T-cell (primary cell): ENCODE measurements around the gene CST4. TPM values are rescaled to one million over a fixed set of nuclear protein-coding genes. Genes with fewer than 3 reads are reported as not detected.
"Not testable (repeated sequence)": the region's sequence is repeated elsewhere in the genome, so short reads cannot be mapped to it uniquely, and the experiment has no call there.

Source experiments
- ATAC-seq, 4 experiments: fragments of 200-7000 bp in 3 of 4; fragments of 150-1000 bp in 1 of 4; cut with Tn5 transposase; replicated peaks in 1 of 4; 1 replicate in 3 of 4; 2 replicates in 1 of 4; pipeline ENCODE4 v1.10.0; 2021; ENCODE audit warnings: moderate library complexity in 3 of 4, mild to moderate bottlenecking in 2 of 4, moderate number of reproducible peaks in 1 of 4
- CTCF ChIA-PET, 2 donors: fragments of 300-600 bp; sonication (Branson Sonifier 250); formaldehyde crosslinking; loops; one replicate each; lab custom pipeline; 2022; ENCODE audit warnings: antibody characterized with exemption in 2 of 2; lab: Charles Lee
- POLR2A ChIA-PET, 2 donors: fragments of 300-600 bp; sonication (Branson Sonifier 250); formaldehyde crosslinking; loops; one replicate each; lab custom pipeline; 2022; ENCODE audit warnings: antibody characterized with exemption in 2 of 2; lab: Charles Lee
- DNase-seq, 35 experiments: peaks; one replicate each; pipeline versions ENCODE4 v3.0.0 to v3.0.0-alpha.2; 2013 to 2023
- H3K27ac ChIP-seq: one replicate; pipeline ENCODE4 v1.5.1; 2013; ENCODE audit warnings: low read length
- H3K27me3 ChIP-seq, 2 experiments: replicated peaks in 1 of 2; 1 replicate in 1 of 2; 2 replicates in 1 of 2; pipeline versions ENCODE4 v1.6.1 to v1.7.0; 2013; ENCODE audit warnings: low read length in 1 of 2, mixed read lengths in 1 of 2; ENCODE audit not compliant: control insufficient read depth in 2 of 2, insufficient read depth in 2 of 2; ENCODE audit errors: extremely low read depth in 1 of 2
- H3K36me3 ChIP-seq, 2 donors: 1 replicate in 1 of 2; 2 replicates in 1 of 2; pipeline versions ENCODE4 v1.6.1 to v1.7.0; 2013; ENCODE audit warnings: low read length in 1 of 2; ENCODE audit not compliant: control insufficient read depth in 2 of 2, insufficient read depth in 1 of 2; ENCODE audit errors: extremely low read depth in 1 of 2
- H3K4me1 ChIP-seq, 2 experiments: 1 replicate in 1 of 2; 2 replicates in 1 of 2; pipeline versions ENCODE4 v1.6.1 to v1.7.0; 2013; ENCODE audit warnings: low read length in 2 of 2, mixed read lengths in 1 of 2; ENCODE audit not compliant: insufficient read depth in 2 of 2, control insufficient read depth in 1 of 2; ENCODE audit errors: extremely low read depth in 1 of 2
- H3K4me3 ChIP-seq, 2 donors: 1 replicate in 1 of 2; 2 replicates in 1 of 2; pipeline versions ENCODE4 v1.5.1 to v1.7.0; 2013; ENCODE audit warnings: mild to moderate bottlenecking in 2 of 2, low read length in 1 of 2, moderate library complexity in 1 of 2; ENCODE audit not compliant: control insufficient read depth in 1 of 2; ENCODE audit errors: extremely low read depth in 1 of 2
- H3K9me3 ChIP-seq: 2 replicates; pipeline ENCODE4 v1.7.0; 2013
- H3K27ac Mint-ChIP-seq, 2 donors: one replicate each; pipeline ENCODE4 v1.8.0; 2020 to 2021; ENCODE audit warnings: mild to moderate bottlenecking in 2 of 2, mixed read lengths in 2 of 2
- H3K27me3 Mint-ChIP-seq, 2 donors: one replicate each; pipeline ENCODE4 v1.8.0; 2021 to 2022; ENCODE audit warnings: mixed read lengths in 2 of 2
- H3K36me3 Mint-ChIP-seq: one replicate; pipeline ENCODE4 v1.8.0; 2021; ENCODE audit warnings: mixed read lengths
- H3K4me1 Mint-ChIP-seq, 3 donors: one replicate each; pipeline ENCODE4 v1.8.0; 2020 to 2022; ENCODE audit warnings: mixed read lengths in 3 of 3, mild to moderate bottlenecking in 1 of 3
- H3K4me3 Mint-ChIP-seq, 3 donors: one replicate each; pipeline ENCODE4 v1.8.0; 2020 to 2022; ENCODE audit warnings: mild to moderate bottlenecking in 3 of 3, mixed read lengths in 3 of 3, moderate library complexity in 3 of 3
- H3K9me3 Mint-ChIP-seq, 3 donors: one replicate each; pipeline ENCODE4 v1.8.0; 2020 to 2022; ENCODE audit warnings: mixed read lengths in 3 of 3
- WGBS: methylation state at CpG from one replicate; pipeline ENCODE4 v1.1.5; 2013; ENCODE audit warnings: missing lambda C conversion rate; ENCODE audit not compliant: insufficient coverage; 5-methylcytosine and 5-hydroxymethylcytosine counted together
- total RNA-seq, 35 experiments: library from RNA in 6 of 35; stranded (reverse) in 6 of 35; fragments of 120-200 nt in 1 of 35; gene quantifications; one replicate each; pipeline versions ENCODE4 v1.2.1 to v1.2.4 and lab custom pipeline; 2013 to 2026

The CST4 gene
- total RNA-seq = not detected
- total RNA-seq (2013) = not detected
- total RNA-seq (lab: John Stamatoyannopoulos, UW) = 0 reads per million in 29 experiments

GRCh38 chr20:23688684-23689398, at the start of gene CST4:
Gene CST4, minus strand, starts transcription at chr20:23689038. Its CDS starts 69 bp downstream, at chr20:23688969.
- H3K4me3 Mint-ChIP-seq, H3K9me3 ChIP-seq, H3K4me3 ChIP-seq, H3K4me1 Mint-ChIP-seq, H3K4me1 ChIP-seq, H3K9me3 Mint-ChIP-seq, POLR2A ChIA-PET, H3K36me3 Mint-ChIP-seq, H3K27ac Mint-ChIP-seq, CTCF ChIA-PET, H3K36me3 ChIP-seq, ATAC-seq, H3K27ac ChIP-seq, DNase-seq: not testable (repeated sequence)
- peaks cover 0 to 30% of the 10 kb centered on the region in 2 experiments for H3K27me3 ChIP-seq
- peaks cover 10 to 16% of the 10 kb centered on the region in 2 donors for H3K27me3 Mint-ChIP-seq
- 70% methylated on average over 3 of the region's 12 CpGs for WGBS

GRCh38 chr20:23735391-23735790, 46.6 kb upstream of the CST4 start:
- H3K9me3 ChIP-seq, H3K36me3 Mint-ChIP-seq, CTCF ChIA-PET, H3K27ac ChIP-seq, ATAC-seq, H3K4me1 ChIP-seq, DNase-seq, H3K9me3 Mint-ChIP-seq, H3K4me3 Mint-ChIP-seq, H3K36me3 ChIP-seq, H3K4me3 ChIP-seq, H3K4me1 Mint-ChIP-seq, H3K27me3 ChIP-seq, H3K27ac Mint-ChIP-seq: not testable (repeated sequence)
- 48% methylated on average over 2 of the region's 3 CpGs for WGBS
- H3K27me3 Mint-ChIP-seq = peaks cover 19% of the 10 kb centered on the region in 2 donors
- POLR2A ChIA-PET = interaction anchor here in 1 of 2 donors (0.5 kb wide), 1 partner anchor 1341 kb away, joined by 12 read pairs; no protein-coding TSS in a partner anchor

- CTCF ChIA-PET, H3K9me3 ChIP-seq, H3K27me3 ChIP-seq, H3K4me3 ChIP-seq, H3K27ac ChIP-seq, H3K4me3 Mint-ChIP-seq, H3K9me3 Mint-ChIP-seq, H3K4me1 ChIP-seq, H3K36me3 ChIP-seq, H3K4me1 Mint-ChIP-seq, H3K36me3 Mint-ChIP-seq, DNase-seq, ATAC-seq, H3K27ac Mint-ChIP-seq: not testable (repeated sequence)
- peaks cover 19% of the 10 kb centered on the region in 2 donors for H3K27me3 Mint-ChIP-seq
- POLR2A ChIA-PET = interaction anchor here in 1 of 2 donors (0.5 kb wide), 1 partner anchor 1341 kb away, joined by 12 read pairs; no protein-coding TSS in a partner anchor
- WGBS = 77% methylated on average over 2 of the region's 2 CpGs
Measured at GRCh38 chr20:23734949-23735348, 46.1 kb upstream of the CST4 start.

- DNase-seq, H3K9me3 ChIP-seq, H3K36me3 ChIP-seq, H3K9me3 Mint-ChIP-seq, H3K36me3 Mint-ChIP-seq, POLR2A ChIA-PET, H3K27me3 ChIP-seq, ATAC-seq, CTCF ChIA-PET, H3K27ac Mint-ChIP-seq, H3K4me1 ChIP-seq, H3K4me3 Mint-ChIP-seq, H3K4me3 ChIP-seq, H3K27ac ChIP-seq, H3K4me1 Mint-ChIP-seq: not testable (repeated sequence)
- peaks cover 19% of the 10 kb centered on the region in 2 donors for H3K27me3 Mint-ChIP-seq
- WGBS = 80% methylated on average over 1 of the region's 1 CpG
Measured at GRCh38 chr20:23734440-23734839, 45.6 kb upstream of the CST4 start.

- Mint-ChIP-seq H3K4me3 (no peak overlapping the region), H3K27ac (no peak overlapping the region), H3K36me3 (no peaks in the 10 kb centered on the region), H3K9me3 (no peaks in the 10 kb centered on the region), H3K27me3 (peaks cover 0 to 3% of the 10 kb centered on the region in 2 donors), H3K4me1 (no peaks in the 10 kb centered on the region)
- WGBS = no CpG with 5 or more reads among the region's 3 CpGs
- POLR2A ChIA-PET = no interaction called here
- CTCF ChIA-PET = interaction anchor here in 1 of 2 donors (0.7 kb wide), 1 partner anchor 1204 kb away, joined by 3 read pairs; no protein-coding TSS in a partner anchor
- H3K9me3 ChIP-seq = no peaks in the 10 kb centered on the region
- no peak overlapping the region for H3K4me3 ChIP-seq
- no peak overlapping the region for H3K27ac ChIP-seq
- H3K36me3 ChIP-seq = no peaks in the 10 kb centered on the region
- DNase-seq = no peak
- H3K4me1 ChIP-seq = no peaks in the 10 kb centered on the region
- H3K27me3 ChIP-seq = peaks cover 0 to 6% of the 10 kb centered on the region in 2 experiments
- ATAC-seq = no peak
Measured at GRCh38 chr20:23727016-23727415, 38.2 kb upstream of the CST4 start.

GRCh38 chr20:23725102-23725501, 36.3 kb upstream of the CST4 start:
- no peaks in the 10 kb centered on the region for H3K36me3 ChIP-seq
- ChIA-PET CTCF (no interaction called here), POLR2A (no interaction called here)
- Mint-ChIP-seq H3K4me1 (no peaks in the 10 kb centered on the region), H3K4me3 (no peak overlapping the region), H3K36me3 (no peaks in the 10 kb centered on the region), H3K27me3 (no peaks in the 10 kb centered on the region), H3K27ac (no peak overlapping the region), H3K9me3 (no peaks in the 10 kb centered on the region)
- 81% methylated on average over 2 of the region's 3 CpGs for WGBS
- no peak overlapping the region for H3K4me3 ChIP-seq
- H3K27ac ChIP-seq = no peak overlapping the region
- H3K27me3 ChIP-seq = peaks cover 0 to 8% of the 10 kb centered on the region in 2 experiments
- no peaks in the 10 kb centered on the region for H3K9me3 ChIP-seq
- DNase-seq (no peak), ATAC-seq (no peak)
- H3K4me1 ChIP-seq = no peaks in the 10 kb centered on the region
